HFFc6 (cell line): Measurements from ENCODE around the gene IL32. TPM values are rescaled to one million over a fixed set of nuclear protein-coding genes. Genes with fewer than 3 reads are reported as not detected.

Experiments used
- DNase-seq: peaks from one replicate; pipeline ENCODE4 v3.0.0-alpha.2; 2018
- H3K27ac Mint-ChIP-seq: 2 replicates; pipeline ENCODE4 v1.8.0; 2020; ENCODE audit warnings: mild to moderate bottlenecking, mixed read lengths
- H3K27me3 Mint-ChIP-seq: 2 replicates; pipeline ENCODE4 v1.8.0; 2021; ENCODE audit warnings: mild to moderate bottlenecking, moderate library complexity, mixed read lengths; ENCODE audit not compliant: insufficient read depth
- H3K36me3 Mint-ChIP-seq: 2 replicates; pipeline ENCODE4 v1.8.0; 2021; ENCODE audit warnings: low read depth, mixed read lengths
- H3K4me1 Mint-ChIP-seq: 2 replicates; pipeline ENCODE4 v1.8.0; 2020; ENCODE audit warnings: low read depth, mixed read lengths
- H3K4me3 Mint-ChIP-seq: 2 replicates; pipeline ENCODE4 v1.8.0; 2020; ENCODE audit warnings: mild to moderate bottlenecking, moderate library complexity, mixed read lengths
- H3K9me3 Mint-ChIP-seq: 2 replicates; pipeline ENCODE4 v1.8.0; 2020; ENCODE audit warnings: mild to moderate bottlenecking, mixed read lengths
- total RNA-seq, 6 experiments: library from RNA; stranded (reverse); fragmentation: NEBNext Ultra II Directional; extraction: Animal tissue kit (Norgen Biotek cat#: 25700); gene quantifications; 2 replicates in 1 of 6; 3 replicates in 5 of 6; pipeline ENCODE4 v1.2.3, GENCODE V29; 2021
- TF ChIP-seq, protein P1 (sequence below): fragments of 200-600 bp; sonication (generic); IDR thresholded peaks from 2 replicates; pipeline ENCODE4 v1.5.0; 2021; ENCODE audit warnings: antibody characterized with exemption, mild to moderate bottlenecking

IL32 gene
- total RNA-seq, 6 experiments from 2014 or later: 1.00 to 2.3 (median 1.7) TPM

DNA sequence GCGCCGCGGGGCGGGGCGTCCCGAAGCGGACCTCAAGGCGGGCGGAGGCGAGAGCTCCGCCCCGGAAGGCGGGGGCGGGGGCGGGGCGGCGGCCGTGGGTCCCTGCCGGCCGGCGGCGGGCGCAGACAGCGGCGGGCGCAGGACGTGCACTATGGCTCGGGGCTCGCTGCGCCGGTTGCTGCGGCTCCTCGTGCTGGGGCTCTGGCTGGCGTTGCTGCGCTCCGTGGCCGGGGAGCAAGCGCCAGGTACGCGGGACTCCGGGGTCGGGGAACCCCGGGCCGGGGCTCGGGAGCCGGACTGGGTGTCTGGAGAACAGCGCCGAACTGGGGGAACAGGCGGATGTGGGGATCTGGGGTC, 45.2 kb upstream of the IL32 start, which contains the start of gene TNFRSF12A:
TSS of gene TNFRSF12A (plus strand) at position 122 of the 357 bp plus-strand sequence. CDS start at position 152, 30 bp downstream.
- peaks cover 35% of the 10 kb centered on the region for H3K36me3 Mint-ChIP-seq
- H3K27me3 Mint-ChIP-seq: peaks cover 35% of the 10 kb centered on the region
- peaks cover 33% of the 10 kb centered on the region for H3K4me1 Mint-ChIP-seq
- H3K9me3 Mint-ChIP-seq: peaks cover 11% of the 10 kb centered on the region
- H3K27ac Mint-ChIP-seq: peak within 1 kb of the TSS; percentile 98
- peak; percentile 61 for DNase-seq
- TF ChIP-seq, protein P1, sequence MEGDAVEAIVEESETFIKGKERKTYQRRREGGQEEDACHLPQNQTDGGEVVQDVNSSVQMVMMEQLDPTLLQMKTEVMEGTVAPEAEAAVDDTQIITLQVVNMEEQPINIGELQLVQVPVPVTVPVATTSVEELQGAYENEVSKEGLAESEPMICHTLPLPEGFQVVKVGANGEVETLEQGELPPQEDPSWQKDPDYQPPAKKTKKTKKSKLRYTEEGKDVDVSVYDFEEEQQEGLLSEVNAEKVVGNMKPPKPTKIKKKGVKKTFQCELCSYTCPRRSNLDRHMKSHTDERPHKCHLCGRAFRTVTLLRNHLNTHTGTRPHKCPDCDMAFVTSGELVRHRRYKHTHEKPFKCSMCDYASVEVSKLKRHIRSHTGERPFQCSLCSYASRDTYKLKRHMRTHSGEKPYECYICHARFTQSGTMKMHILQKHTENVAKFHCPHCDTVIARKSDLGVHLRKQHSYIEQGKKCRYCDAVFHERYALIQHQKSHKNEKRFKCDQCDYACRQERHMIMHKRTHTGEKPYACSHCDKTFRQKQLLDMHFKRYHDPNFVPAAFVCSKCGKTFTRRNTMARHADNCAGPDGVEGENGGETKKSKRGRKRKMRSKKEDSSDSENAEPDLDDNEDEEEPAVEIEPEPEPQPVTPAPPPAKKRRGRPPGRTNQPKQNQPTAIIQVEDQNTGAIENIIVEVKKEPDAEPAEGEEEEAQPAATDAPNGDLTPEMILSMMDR: no peak; the same call in 1 of the 2 replicates
- H3K4me3 Mint-ChIP-seq: peak within 1 kb of the TSS; percentile 99

GRCh38 chr16:3020604-3021448, 44.6 kb upstream of the IL32 start:
- H3K9me3 Mint-ChIP-seq: peaks cover 11% of the 10 kb centered on the region
- H3K36me3 Mint-ChIP-seq: peaks cover 39% of the 10 kb centered on the region
- H3K4me3 Mint-ChIP-seq: peak overlapping the region; percentile 99
- peaks cover 40% of the 10 kb centered on the region for H3K27me3 Mint-ChIP-seq
- H3K4me1 Mint-ChIP-seq: peaks cover 33% of the 10 kb centered on the region
- TF ChIP-seq, protein P1: no peak
- peak; percentile 86 for DNase-seq
- H3K27ac Mint-ChIP-seq: peak overlapping the region; percentile 98

DNA sequence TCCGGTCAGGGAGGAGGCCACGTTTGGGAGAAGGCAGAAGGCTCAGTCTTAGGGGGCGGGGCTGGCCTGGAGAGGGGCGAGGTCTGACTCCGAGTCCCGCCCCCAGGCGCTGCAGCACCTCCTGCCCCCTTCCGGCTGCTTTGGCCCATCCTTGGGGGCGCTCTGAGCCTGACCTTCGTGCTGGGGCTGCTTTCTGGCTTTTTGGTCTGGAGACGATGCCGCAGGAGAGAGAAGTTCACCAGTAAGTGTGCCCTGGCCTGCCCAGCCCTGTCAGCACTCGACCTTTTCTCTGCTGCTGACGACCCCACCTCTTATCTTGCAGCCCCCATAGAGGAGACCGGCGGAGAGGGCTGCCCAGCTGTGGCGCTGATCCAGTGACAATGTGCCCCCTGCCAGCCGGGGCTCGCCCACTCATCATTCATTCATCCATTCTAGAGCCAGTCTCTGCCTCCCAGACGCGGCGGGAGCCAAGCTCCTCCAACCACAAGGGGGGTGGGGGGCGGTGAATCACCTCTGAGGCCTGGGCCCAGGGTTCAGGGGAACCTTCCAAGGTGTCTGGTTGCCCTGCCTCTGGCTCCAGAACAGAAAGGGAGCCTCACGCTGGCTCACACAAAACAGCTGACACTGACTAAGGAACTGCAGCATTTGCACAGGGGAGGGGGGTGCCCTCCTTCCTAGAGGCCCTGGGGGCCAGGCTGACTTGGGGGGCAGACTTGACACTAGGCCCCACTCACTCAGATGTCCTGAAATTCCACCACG, 43.8 kb upstream of the IL32 start:
- H3K27ac Mint-ChIP-seq: peak overlapping the region; percentile 98
- H3K27me3 Mint-ChIP-seq: peaks cover 46% of the 10 kb centered on the region
- H3K36me3 Mint-ChIP-seq: peaks cover 42% of the 10 kb centered on the region
- H3K4me3 Mint-ChIP-seq: peak overlapping the region; percentile 99
- peak; percentile 95 for DNase-seq
- H3K4me1 Mint-ChIP-seq: peaks cover 33% of the 10 kb centered on the region
- TF ChIP-seq, protein P1: peak; percentile 66; the same call in 1 of the 2 replicates
- H3K9me3 Mint-ChIP-seq: peaks cover 11% of the 10 kb centered on the region

- Mint-ChIP-seq H3K4me1 (peaks cover 33% of the 10 kb centered on the region), H3K4me3 (peak overlapping the region; percentile 99), H3K9me3 (peaks cover 11% of the 10 kb centered on the region), H3K36me3 (peaks cover 45% of the 10 kb centered on the region), H3K27ac (peak overlapping the region; percentile 98), H3K27me3 (peaks cover 49% of the 10 kb centered on the region)
- DNase-seq: peak; percentile 95
- TF ChIP-seq, protein P1: no peak; the same call in 1 of the 2 replicates
Observed at GRCh38 chr16:3022208-3022683, 43.2 kb upstream of the IL32 start.

GRCh38 chr16:3022684-3023414, 42.6 kb upstream of the IL32 start:
- H3K27ac Mint-ChIP-seq: peak overlapping the region; percentile 98
- TF ChIP-seq, protein P1: no peak
- peaks cover 45% of the 10 kb centered on the region for H3K36me3 Mint-ChIP-seq
- H3K4me3 Mint-ChIP-seq: peak overlapping the region; percentile 99
- H3K4me1 Mint-ChIP-seq: peaks cover 33% of the 10 kb centered on the region
- H3K27me3 Mint-ChIP-seq: peaks cover 49% of the 10 kb centered on the region
- H3K9me3 Mint-ChIP-seq: peaks cover 11% of the 10 kb centered on the region
- peak; percentile 17 for DNase-seq
